Measurements from ENCODE around the gene NR1D1. TPM values are rescaled to one million over a fixed set of nuclear protein-coding genes. Genes with fewer than 3 reads are reported as not detected.

NR1D1 gene
- total and polyA plus RNA-seq, 2 of the 13 experiments (the other 11 are each of a cell fraction or from before 2014, with no cell fraction given): 2.1 to 2.7 TPM

GRCh38 chr17:40113110-40113906 is 12.9 kb upstream of the NR1D1 start (continued):
- TF ChIP-seq RERE (CRISPR knock-in tag; IDR thresholded peaks at IDR 0.05; ENCODE audit: low read depth) (no peak; the same call in 1 of the 2 replicates), ZBTB7A (CRISPR knock-in tag; IDR thresholded peaks at IDR 0.05) (no peak; the same call in 1 of the 2 replicates), CHD2 (IDR thresholded peaks at IDR 0.05; ENCODE audit: low read depth, low read length) (peak; percentile 80), MED1 (CRISPR knock-in tag; IDR thresholded peaks at IDR 0.05) (peak; percentile 83), MIXL1 (CRISPR knock-in tag; IDR thresholded peaks at IDR 0.05) (peak; percentile 82), MNT (IDR thresholded peaks at IDR 0.05) (peak; percentile 98), CBFB (CRISPR knock-in tag; IDR thresholded peaks at IDR 0.05) (peak; percentile 41; the same call in 1 of the 2 replicates), ZFX (CRISPR knock-in tag; IDR thresholded peaks at IDR 0.05; ENCODE audit: low read depth) (peak; percentile 84), TBX3 (IDR thresholded peaks at IDR 0.05; ENCODE audit: borderline replicate concordance) (no peak), RELA (CRISPR knock-in tag; IDR thresholded peaks at IDR 0.05) (no peak; the same call in 1 of the 2 replicates), EZH2 (conservative IDR thresholded peaks at IDR 0.05; ENCODE audit: low read depth, low read length) (no peak), ZNF496 (CRISPR knock-in tag; IDR thresholded peaks at IDR 0.05; ENCODE audit: insufficient replicate concordance) (no peak), ZNF407 (CRISPR knock-in tag; IDR thresholded peaks at IDR 0.05; ENCODE audit: not compliant biosample characterization) (peak; percentile 93), ZNF264 (CRISPR knock-in tag; IDR thresholded peaks at IDR 0.05) (peak; percentile 73)
